ENCODE data around the gene FXN. TPM values are rescaled to one million over a fixed set of nuclear protein-coding genes. Genes with fewer than 3 reads are reported as not detected.

FXN gene
- polyA plus RNA-seq, 1 experiment = 9.2 TPM

Small RNA genes within 50 kb of the gene (small RNA-seq; reads per million reads assigned to genes)
- not detected for gene AL162730.1 (ENCODE audit: insufficient read length, low read depth, low replicate concordance)

Other genes with a start within 250 kb of the FXN start
- not detected in 2 replicates for gene PRKACG, start 21.6 kb upstream of the FXN start, polyA plus RNA-seq (2011; rRNA removed)
- 5.5 and 5.6 TPM in 2 replicates for gene TJP2, start 138.5 kb downstream of the FXN start, polyA plus RNA-seq (2011; rRNA removed)

Measured in BJ (cell line).